Stimulated activated naive CD4-positive, alpha-beta T cell (primary cell): ENCODE measurements around the gene FBXO3.
"Not testable (repeated sequence)": the region's sequence is repeated elsewhere in the genome, so short reads cannot be mapped to it uniquely, and the experiment has no call there.

ENCODE experiments used
- DNase-seq, 6 experiments: peaks; one replicate each; lab custom pipeline; 2025; lab: John Stamatoyannopoulos, UW

FBXO3 gene

GRCh38 chr11:33773987-33774735, at the start of gene FBXO3:
Gene FBXO3 (minus strand): TSS chr11:33774520. CDS start chr11:33774497, 23 bp downstream.
- DNase-seq = peak; percentile 82 to 92 (median 90)

- DNase-seq = not testable (repeated sequence)
Observed at GRCh38 chr11:33822981-33823380, 48.7 kb upstream of the FBXO3 start.

- DNase-seq = no peak
Observed at GRCh38 chr11:33819278-33820035, 45.1 kb upstream of the FBXO3 start.

GRCh38 chr11:33808228-33808828, 34.0 kb upstream of the FBXO3 start:
- peak; percentile 50 to 84 (median 74) for DNase-seq

GRCh38 chr11:33804471-33804870, 30.2 kb upstream of the FBXO3 start:
- no peak for DNase-seq

GRCh38 chr11:33802194-33802950, 28.1 kb upstream of the FBXO3 start:
- peak in 2 of 6 experiments; percentile 5 to 7 for DNase-seq

GRCh38 chr11:33801821-33802193, 27.5 kb upstream of the FBXO3 start:
- DNase-seq = no peak

GRCh38 chr11:33797879-33798278, 23.6 kb upstream of the FBXO3 start:
- no peak for DNase-seq

GRCh38 chr11:33790040-33790439, 15.7 kb upstream of the FBXO3 start:
- DNase-seq = no peak

GRCh38 chr11:33788095-33788494, 13.8 kb upstream of the FBXO3 start:
- not testable (repeated sequence) for DNase-seq

GRCh38 chr11:33787076-33787475, 12.8 kb upstream of the FBXO3 start:
- no peak for DNase-seq

- no peak for DNase-seq
Observed at GRCh38 chr11:33785609-33786008, 11.3 kb upstream of the FBXO3 start.

GRCh38 chr11:33779849-33780528, 5.7 kb upstream of the FBXO3 start:
- DNase-seq = no peak

- DNase-seq = no peak
Observed at GRCh38 chr11:33778675-33779074, 4.4 kb upstream of the FBXO3 start.

- no peak for DNase-seq
Observed at GRCh38 chr11:33777906-33778305, 3.6 kb upstream of the FBXO3 start.

GRCh38 chr11:33775832-33776470, 1.6 kb upstream of the FBXO3 start:
- no peak for DNase-seq

- DNase-seq = no peak
Observed at GRCh38 chr11:33775467-33775807, 1.1 kb upstream of the FBXO3 start.

GRCh38 chr11:33774736-33775466, 581 bp upstream of the FBXO3 start:
- DNase-seq = peak in 1 of 6 experiments; percentile 5

- peak in 5 of 6 experiments; percentile 2 to 40 (median 21) for DNase-seq
Observed at GRCh38 chr11:33773404-33773986, 825 bp downstream of the FBXO3 start.

- DNase-seq = no peak
Observed at GRCh38 chr11:33772870-33773269, 1.4 kb downstream of the FBXO3 start.
